NCI-H1694 (cell line): ENCODE results near the gene MYBPC1.

Experiments used
- DNase-seq: peaks from one replicate; lab custom pipeline; 2025; lab: John Stamatoyannopoulos, UW

MYBPC1 gene

GRCh38 chr12:101599771-101600484 lies 5.2 kb downstream of the MYBPC1 start:
- no peak for DNase-seq

- DNase-seq: no peak
Measured at GRCh38 chr12:101604132-101604531, 9.4 kb downstream of the MYBPC1 start.

- no peak for DNase-seq
Measured at GRCh38 chr12:101607894-101608293, 13.1 kb downstream of the MYBPC1 start.

GRCh38 chr12:101608301-101609133 lies 13.7 kb downstream of the MYBPC1 start:
- no peak for DNase-seq

- DNase-seq: no peak
Measured at GRCh38 chr12:101609198-101609597, 14.4 kb downstream of the MYBPC1 start.

GRCh38 chr12:101612160-101612916 lies 17.6 kb downstream of the MYBPC1 start:
- no peak for DNase-seq

- no peak for DNase-seq
Measured at GRCh38 chr12:101616027-101616494, 21.3 kb downstream of the MYBPC1 start.

GRCh38 chr12:101619026-101619786 lies 24.4 kb downstream of the MYBPC1 start:
- DNase-seq: no peak

GRCh38 chr12:101619858-101620761 lies 25.3 kb downstream of the MYBPC1 start:
- no peak for DNase-seq

- no peak for DNase-seq
Measured at GRCh38 chr12:101620762-101621133, 26.0 kb downstream of the MYBPC1 start.

- no peak for DNase-seq
Measured at GRCh38 chr12:101628676-101629075, 33.9 kb downstream of the MYBPC1 start.

GRCh38 chr12:101634724-101635123 lies 40.0 kb downstream of the MYBPC1 start:
- DNase-seq: no peak

GRCh38 chr12:101637936-101638335 lies 43.2 kb downstream of the MYBPC1 start:
- DNase-seq: no peak

GRCh38 chr12:101642115-101643067 lies 47.6 kb downstream of the MYBPC1 start:
- DNase-seq: no peak

GRCh38 chr12:101647711-101648110 lies 52.9 kb downstream of the MYBPC1 start:
- DNase-seq: no peak

- DNase-seq: no peak
Measured at GRCh38 chr12:101648195-101648594, 53.4 kb downstream of the MYBPC1 start.

- no peak for DNase-seq
Measured at GRCh38 chr12:101650346-101651117, 55.8 kb downstream of the MYBPC1 start.

- no peak for DNase-seq
Measured at GRCh38 chr12:101653030-101653429, 58.3 kb downstream of the MYBPC1 start.

GRCh38 chr12:101653503-101653902 lies 58.7 kb downstream of the MYBPC1 start:
- no peak for DNase-seq
